SK-N-SH treated with all-trans-retinoic acid at 6 μM for 48 hours (cell line): ENCODE results near the gene PAK5.

ENCODE experiments used
- ATAC-seq: fragments of 200-7000 bp; cut with Tn5 transposase; 3 replicates; pipeline ENCODE4 v1.9.1; 2020; ENCODE audit warnings: mild to moderate bottlenecking, moderate library complexity
- ARNTL ChIP-seq: fragments of 450-650 bp; formaldehyde crosslinking; IDR thresholded peaks from 2 replicates; pipeline ENCODE4 v1.5.0; 2020; ENCODE audit warnings: low read depth, mild to moderate bottlenecking, moderate library complexity, borderline replicate concordance
- BACH2 ChIP-seq: fragments of 250-450 bp; sonication (Bioruptor Pico); IDR thresholded peaks from 2 replicates; pipeline ENCODE4 v1.9.0; 2021; ENCODE audit warnings: mild to moderate bottlenecking, borderline replicate concordance
- CREB5 ChIP-seq: fragments of 250-450 bp; sonication (Bioruptor Pico); IDR thresholded peaks from 2 replicates; pipeline ENCODE4 v1.5.1; 2020; ENCODE audit warnings: low read depth, mild to moderate bottlenecking, moderate library complexity
- CSDC2 ChIP-seq: fragments of 250-450 bp; sonication (Bioruptor Pico); IDR thresholded peaks from 2 replicates; pipeline ENCODE4 v1.5.0; 2020; ENCODE audit warnings: mild to moderate bottlenecking, moderate library complexity
- CSRNP3 ChIP-seq: fragments of 250-450 bp; sonication (Bioruptor Pico); IDR thresholded peaks from 2 replicates; pipeline ENCODE4 v1.5.1; 2021; ENCODE audit warnings: mild to moderate bottlenecking, moderate library complexity
- ESRRG ChIP-seq: fragments of 250-450 bp; sonication (Bioruptor Pico); IDR thresholded peaks from 2 replicates; pipeline ENCODE4 v1.6.1; 2021; ENCODE audit warnings: mild to moderate bottlenecking
- GLIS3 ChIP-seq: fragments of 250-450 bp; sonication (Bioruptor Pico); IDR thresholded peaks from 2 replicates; pipeline ENCODE4 v1.5.0; 2020; ENCODE audit warnings: mild to moderate bottlenecking, moderate library complexity
- ISL1 ChIP-seq: fragments of 250-450 bp; sonication (Bioruptor Pico); IDR thresholded peaks from 2 replicates; pipeline ENCODE4 v2.1.2; 2022; ENCODE audit warnings: mild to moderate bottlenecking, moderate library complexity
- OSR1 ChIP-seq: fragments of 250-450 bp; sonication (Bioruptor Pico); IDR thresholded peaks from 2 replicates; pipeline ENCODE4 v1.8.0; 2022; ENCODE audit warnings: moderate library complexity, mild to moderate bottlenecking, inconsistent platforms
- PATZ1 ChIP-seq: fragments of 250-450 bp; sonication (Bioruptor Pico); IDR thresholded peaks from 2 replicates; pipeline ENCODE4 v1.8.0; 2020; ENCODE audit warnings: mild to moderate bottlenecking, moderate library complexity, borderline replicate concordance
- POU6F1 ChIP-seq: fragments of 250-450 bp; sonication (Bioruptor Pico); IDR thresholded peaks from 2 replicates; pipeline ENCODE4 v1.8.0; 2021; ENCODE audit warnings: low read depth, mild to moderate bottlenecking, moderate library complexity, borderline replicate concordance
- PPARA ChIP-seq: fragments of 250-450 bp; sonication (Bioruptor Pico); IDR thresholded peaks from 2 replicates; pipeline ENCODE4 v1.5.0; 2020; ENCODE audit warnings: mild to moderate bottlenecking, borderline replicate concordance
- RARB ChIP-seq: fragments of 250-450 bp; sonication (Bioruptor Pico); IDR thresholded peaks from 2 replicates; pipeline ENCODE4 v1.8.0; 2021; ENCODE audit warnings: mild to moderate bottlenecking, moderate library complexity
- TOX ChIP-seq: fragments of 250-450 bp; sonication (Bioruptor Pico); IDR thresholded peaks from 2 replicates; pipeline ENCODE4 v1.8.0; 2021; ENCODE audit warnings: mild to moderate bottlenecking, moderate library complexity, borderline replicate concordance
- TSHZ2 ChIP-seq: fragments of 250-450 bp; sonication (Bioruptor Pico); IDR thresholded peaks from 2 replicates; pipeline ENCODE4 v1.5.0; 2020; ENCODE audit warnings: mild to moderate bottlenecking, moderate library complexity
- ZC3H10 ChIP-seq: fragments of 250-450 bp; sonication (Bioruptor Pico); IDR thresholded peaks from 2 replicates; pipeline ENCODE4 v1.5.1; 2021; ENCODE audit warnings: mild to moderate bottlenecking, moderate library complexity
- ZFP3 ChIP-seq: fragments of 250-450 bp; sonication (Bioruptor Pico); IDR thresholded peaks from 2 replicates; pipeline ENCODE4 v1.5.0; 2020; ENCODE audit warnings: mild to moderate bottlenecking, moderate library complexity
- ZFP30 ChIP-seq: fragments of 450-650 bp; formaldehyde crosslinking; IDR thresholded peaks from 2 replicates; pipeline ENCODE4 v1.5.0; 2022; ENCODE audit warnings: mild to moderate bottlenecking, moderate library complexity
- ZNF565 ChIP-seq: fragments of 450-650 bp; formaldehyde crosslinking; conservative IDR thresholded peaks from 2 replicates; pipeline ENCODE4 v1.5.0; 2020; ENCODE audit warnings: low read depth, mild to moderate bottlenecking, moderate library complexity
- ZNF70 ChIP-seq: fragments of 450-650 bp; formaldehyde crosslinking; IDR thresholded peaks from 2 replicates; pipeline ENCODE4 v1.5.0; 2020; ENCODE audit warnings: mild to moderate bottlenecking, moderate library complexity
- ZNF8 ChIP-seq: fragments of 450-650 bp; formaldehyde crosslinking; IDR thresholded peaks from 2 replicates; pipeline ENCODE4 v1.5.0; 2020; ENCODE audit warnings: mild to moderate bottlenecking, moderate library complexity

Gene PAK5

GRCh38 chr20:9555781-9556180, 283.1 kb downstream of the PAK5 start:
- TF ChIP-seq ZFP30 (CRISPR knock-in tag) = no peak
- no peak for TF ChIP-seq RARB (CRISPR knock-in tag)
- TF ChIP-seq ZNF565 (CRISPR knock-in tag) = no peak
- TF ChIP-seq ZNF8 = no peak
- no peak for TF ChIP-seq CREB5 (CRISPR knock-in tag)
- peak; percentile 18; the same call in 1 of the 3 replicates for ATAC-seq

- TF ChIP-seq ISL1 (CRISPR knock-in tag) (peak; percentile 71), CREB5 (CRISPR knock-in tag) (no peak)
- peak; percentile 80 for ATAC-seq
Observed at GRCh38 chr20:9551808-9552550, 286.9 kb downstream of the PAK5 start.

GRCh38 chr20:9550871-9551270, 288.0 kb downstream of the PAK5 start:
- peak; percentile 48 for ATAC-seq
- TF ChIP-seq PPARA (CRISPR knock-in tag) = no peak
- TF ChIP-seq ZFP3 (CRISPR knock-in tag) = no peak
- TF ChIP-seq ZFP30 (CRISPR knock-in tag) = no peak
- no peak for TF ChIP-seq ESRRG (CRISPR knock-in tag)
- TF ChIP-seq POU6F1 = no peak
- TF ChIP-seq OSR1 (CRISPR knock-in tag) = no peak
- TF ChIP-seq GLIS3 (CRISPR knock-in tag) = no peak
- no peak for TF ChIP-seq CREB5 (CRISPR knock-in tag)
- no peak for TF ChIP-seq ISL1 (CRISPR knock-in tag)
- no peak for TF ChIP-seq BACH2 (CRISPR knock-in tag)
- TF ChIP-seq PATZ1 (CRISPR knock-in tag) = no peak
- no peak for TF ChIP-seq ZNF70
- TF ChIP-seq ARNTL (CRISPR knock-in tag) = no peak
- no peak for TF ChIP-seq ZNF565 (CRISPR knock-in tag)
- TF ChIP-seq TOX (CRISPR knock-in tag) = no peak
- no peak for TF ChIP-seq CSDC2 (CRISPR knock-in tag)
- TF ChIP-seq CSRNP3 (CRISPR knock-in tag) = no peak
- no peak for TF ChIP-seq ZNF8
- TF ChIP-seq TSHZ2 = no peak
- no peak for TF ChIP-seq ZC3H10
